ENCODE results near the gene ADCK2. TPM values are rescaled to one million over a fixed set of nuclear protein-coding genes. Genes with fewer than 3 reads are reported as not detected.

The ADCK2 gene
- total and polyA plus RNA-seq, 9 of the 15 experiments (the other 6 are each of a cell fraction or from before 2014, with no cell fraction given), result 0.08 to 14.3 (median 9.7) TPM

GRCh38 chr7:140670343-140670935 lies 2.3 kb upstream of the ADCK2 start:
- H2AFZ ChIP-seq (ENCODE audit: low read depth, low read length), result no peak overlapping the region
- no peak overlapping the region for H3K27ac ChIP-seq (ENCODE audit: extremely low read depth, low read depth, low read length)
- ATAC-seq, result no peak
- no peaks in the 10 kb centered on the region for H3K36me3 ChIP-seq (ENCODE audit: control insufficient read depth, insufficient read depth, low read length)
- no peaks in the 10 kb centered on the region for H3K9me3 ChIP-seq (replicated peaks; ENCODE audit: control insufficient read depth, insufficient read depth, low read depth, low read length)
- H3K4me2 ChIP-seq (ENCODE audit: insufficient read depth, low read length), result no peak overlapping the region
- in situ Hi-C loops (cut with MboI) (no loop called here), intact Hi-C loops (cut with micrococcal nuclease) (loop anchor here (10.0 kb wide), 2 partner anchors 314 to 864 kb away; no protein-coding TSS in a partner anchor)
- no peaks in the 10 kb centered on the region for H3K79me2 ChIP-seq (ENCODE audit: control insufficient read depth, insufficient read depth, low read length)
- no TSS peak for BruUV-seq (replicated peaks)
- no peak overlapping the region for H3K9ac ChIP-seq (ENCODE audit: insufficient read depth in 1 of 2, low read depth in 2 of 2, low read length in 2 of 2)
- no peak for FAIRE-seq
- DNase-seq (ENCODE audit: extremely low read depth in 1 of 4, low spot score in 3 of 4), result peak; percentile 40 to 45 (median 44)
- no peaks in the 10 kb centered on the region for H3K9me1 ChIP-seq (ENCODE audit: control insufficient read depth, insufficient read depth, low read length)
- H3K27me3 ChIP-seq (ENCODE audit: control insufficient read depth in 2 of 2, insufficient read depth in 2 of 2, low read length in 2 of 2), result peaks cover 7% of the 10 kb centered on the region in 2 experiments; a peak in 4 of 5 replicates
- H4K20me1 ChIP-seq (replicated peaks; ENCODE audit: control insufficient read depth, insufficient read depth, low read length), result no peaks in the 10 kb centered on the region
- peaks cover 21 to 34% of the 10 kb centered on the region in 2 experiments; a peak in 4 of 5 replicates for H3K4me1 ChIP-seq (replicated peaks in 1 of 2; ENCODE audit: control insufficient read depth in 2 of 2, insufficient read depth in 2 of 2, low read length in 2 of 2)
- ChIA-PET POLR2A (interaction anchor here (0.6 to 2.4 kb wide), 4 partner anchors 11 to 365 kb away, joined by 3 to 9 read pairs (median 4); no protein-coding TSS in a partner anchor), CTCF (ENCODE audit: low intra/inter-chr PET ratio) (interaction anchor here (0.6 kb wide), 1 partner anchor 76 kb away, joined by 3 read pairs; no protein-coding TSS in a partner anchor)
- 8% methylated on average over 4 of the region's 4 CpGs for WGBS (ENCODE audit: insufficient coverage, low coverage, missing lambda C conversion rate)
- H3K4me3 ChIP-seq, result no peak overlapping the region
- TF ChIP-seq KLF1 (tag; IDR thresholded peaks at IDR 0.05) (peak; percentile 62; the same call in 1 of the 2 replicates), TEAD1 (CRISPR knock-in tag; IDR thresholded peaks at IDR 0.05) (peak in 1 of 2 experiments; percentile 87; a peak in 1 of 4 replicates), SMAD4 (CRISPR knock-in tag; conservative IDR thresholded peaks at IDR 0.05) (peak; percentile 35; the same call in 1 of the 2 replicates), RCOR1 (IDR thresholded peaks at IDR 0.05; ENCODE audit: borderline replicate concordance in 1 of 2, low read depth in 2 of 2, low read length in 2 of 2) (peak in 1 of 2 experiments; percentile 57; a peak in 2 of 4 replicates), ZNF75A (CRISPR knock-in tag; IDR thresholded peaks at IDR 0.05) (no peak), FOXA1 (IDR thresholded peaks at IDR 0.05; ENCODE audit: borderline replicate concordance) (no peak), CBFA2T2 (conservative IDR thresholded peaks at IDR 0.05) (0 out of 2 replicates have a peak, but pooled peaks have one; percentile 4), E4F1 (CRISPR knock-in tag; IDR thresholded peaks at IDR 0.05; ENCODE audit: borderline replicate concordance) (no peak), CTBP1 (IDR thresholded peaks at IDR 0.05; ENCODE audit: borderline replicate concordance) (peak; percentile 55; the same call in 1 of the 2 replicates), ZNF175 (CRISPR knock-in tag; IDR thresholded peaks at IDR 0.05; ENCODE audit: low read depth) (no peak), COPS2 (conservative IDR thresholded peaks at IDR 0.05) (no peak), OTX1 (CRISPR knock-in tag; IDR thresholded peaks at IDR 0.05) (no peak), EGR1 (conservative IDR thresholded peaks at IDR 0.05) (peak; percentile 51)
- TF ChIP-seq, protein P1, sequence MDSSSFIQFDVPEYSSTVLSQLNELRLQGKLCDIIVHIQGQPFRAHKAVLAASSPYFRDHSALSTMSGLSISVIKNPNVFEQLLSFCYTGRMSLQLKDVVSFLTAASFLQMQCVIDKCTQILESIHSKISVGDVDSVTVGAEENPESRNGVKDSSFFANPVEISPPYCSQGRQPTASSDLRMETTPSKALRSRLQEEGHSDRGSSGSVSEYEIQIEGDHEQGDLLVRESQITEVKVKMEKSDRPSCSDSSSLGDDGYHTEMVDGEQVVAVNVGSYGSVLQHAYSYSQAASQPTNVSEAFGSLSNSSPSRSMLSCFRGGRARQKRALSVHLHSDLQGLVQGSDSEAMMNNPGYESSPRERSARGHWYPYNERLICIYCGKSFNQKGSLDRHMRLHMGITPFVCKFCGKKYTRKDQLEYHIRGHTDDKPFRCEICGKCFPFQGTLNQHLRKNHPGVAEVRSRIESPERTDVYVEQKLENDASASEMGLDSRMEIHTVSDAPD (CRISPR knock-in tag; IDR thresholded peaks at IDR 0.05), result no peak
- TF ChIP-seq, protein P2, sequence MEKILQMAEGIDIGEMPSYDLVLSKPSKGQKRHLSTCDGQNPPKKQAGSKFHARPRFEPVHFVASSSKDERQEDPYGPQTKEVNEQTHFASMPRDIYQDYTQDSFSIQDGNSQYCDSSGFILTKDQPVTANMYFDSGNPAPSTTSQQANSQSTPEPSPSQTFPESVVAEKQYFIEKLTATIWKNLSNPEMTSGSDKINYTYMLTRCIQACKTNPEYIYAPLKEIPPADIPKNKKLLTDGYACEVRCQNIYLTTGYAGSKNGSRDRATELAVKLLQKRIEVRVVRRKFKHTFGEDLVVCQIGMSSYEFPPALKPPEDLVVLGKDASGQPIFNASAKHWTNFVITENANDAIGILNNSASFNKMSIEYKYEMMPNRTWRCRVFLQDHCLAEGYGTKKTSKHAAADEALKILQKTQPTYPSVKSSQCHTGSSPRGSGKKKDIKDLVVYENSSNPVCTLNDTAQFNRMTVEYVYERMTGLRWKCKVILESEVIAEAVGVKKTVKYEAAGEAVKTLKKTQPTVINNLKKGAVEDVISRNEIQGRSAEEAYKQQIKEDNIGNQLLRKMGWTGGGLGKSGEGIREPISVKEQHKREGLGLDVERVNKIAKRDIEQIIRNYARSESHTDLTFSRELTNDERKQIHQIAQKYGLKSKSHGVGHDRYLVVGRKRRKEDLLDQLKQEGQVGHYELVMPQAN (IDR thresholded peaks at IDR 0.05; ENCODE audit: borderline replicate concordance), result no peak
